ENCODE data around the gene SLC30A5.
"Not testable (repeated sequence)": the region's sequence is repeated elsewhere in the genome, so short reads cannot be mapped to it uniquely, and the experiment has no call there.

Gene SLC30A5

DNA sequence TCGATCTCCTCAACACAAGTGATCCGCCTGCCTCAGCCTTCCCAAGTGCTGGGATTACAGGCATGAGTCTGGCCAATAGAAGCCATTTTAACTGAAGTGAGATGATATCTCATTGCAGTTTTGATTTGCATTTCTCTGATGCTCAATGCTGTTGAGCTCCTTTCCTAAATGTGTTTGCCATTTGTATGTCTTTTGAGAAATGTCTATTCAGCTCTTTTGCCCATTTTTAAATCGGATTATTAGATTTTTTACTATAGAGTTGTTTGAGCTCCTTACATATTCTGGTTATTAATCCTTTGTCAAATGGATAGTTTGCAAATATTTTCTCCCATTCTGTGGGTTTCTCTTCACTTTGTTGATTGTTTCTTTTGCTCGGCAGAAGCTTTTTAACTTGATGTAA, 46.4 kb downstream of the SLC30A5 start:
- not testable (repeated sequence) for H2BK5ac ChIP-seq (ENCODE audit: low read length); H3K23ac ChIP-seq (ENCODE audit: low read length); H3K9ac ChIP-seq (ENCODE audit: low read length); H3K4me2 ChIP-seq (ENCODE audit: low read length); H3K4ac ChIP-seq (ENCODE audit: low read depth, low read length); H2BK120ac ChIP-seq (ENCODE audit: low read depth, low read length); H3K36me3 ChIP-seq (ENCODE audit: control insufficient read depth, insufficient read depth, low read length); H2BK15ac ChIP-seq (replicated peaks; ENCODE audit: low read depth); H3K56ac ChIP-seq (ENCODE audit: low read length); H3K79me1 ChIP-seq (ENCODE audit: low read length); DNase-seq; H3K18ac ChIP-seq (ENCODE audit: low read length); H3K27ac ChIP-seq (ENCODE audit: low read depth, low read length); H2AK5ac ChIP-seq (ENCODE audit: low read length); H4K8ac ChIP-seq (ENCODE audit: low read depth, low read length); H3K4me1 ChIP-seq (ENCODE audit: control insufficient read depth, low read depth, low read length); H3K4me3 ChIP-seq (ENCODE audit: low read length); H3K79me2 ChIP-seq (ENCODE audit: control insufficient read depth, insufficient read depth, low read length); H4K5ac ChIP-seq (ENCODE audit: low read length); H3K27me3 ChIP-seq (ENCODE audit: insufficient read depth, low read length, poor library complexity)
- WGBS (ENCODE audit: extremely low coverage, insufficient coverage, low lambda C conversion rate), result no CpG with 5 or more reads among the region's 4 CpGs

DNA sequence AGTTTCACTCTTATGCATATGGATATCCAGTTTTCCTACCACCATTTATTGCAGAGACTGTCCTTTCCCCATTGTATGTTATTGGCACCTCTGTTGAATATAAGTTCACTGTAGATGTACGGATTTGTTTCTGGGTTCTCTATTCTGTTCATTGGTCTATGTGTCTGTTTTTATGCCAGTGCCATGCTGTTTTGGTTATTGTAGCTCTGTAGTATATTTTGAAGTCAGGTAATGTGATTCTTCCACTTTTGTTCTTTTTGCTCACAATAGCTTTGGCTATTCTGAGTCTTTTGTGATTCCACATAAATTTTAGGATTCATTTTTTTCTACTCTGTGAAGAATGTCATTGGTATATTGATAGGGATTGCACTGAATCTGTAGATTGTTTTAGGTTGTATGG, 47.0 kb downstream of the SLC30A5 start:
- DNase-seq, result no peak
- no peak overlapping the region for H2AK5ac ChIP-seq (ENCODE audit: low read length)
- no peak overlapping the region for H4K5ac ChIP-seq (ENCODE audit: low read length)
- H3K27ac ChIP-seq (ENCODE audit: low read depth, low read length), result no peak overlapping the region
- H3K27me3 ChIP-seq (ENCODE audit: insufficient read depth, low read length, poor library complexity), result no peaks in the 10 kb centered on the region
- no peak overlapping the region for H3K23ac ChIP-seq (ENCODE audit: low read length)
- no peak overlapping the region for H2BK15ac ChIP-seq (replicated peaks; ENCODE audit: low read depth)
- no peak overlapping the region for H3K4me2 ChIP-seq (ENCODE audit: low read length)
- no peaks in the 10 kb centered on the region for H3K79me2 ChIP-seq (ENCODE audit: control insufficient read depth, insufficient read depth, low read length)
- H3K79me1 ChIP-seq (ENCODE audit: low read length), result no peaks in the 10 kb centered on the region
- WGBS (ENCODE audit: extremely low coverage, insufficient coverage, low lambda C conversion rate), result no CpG with 5 or more reads among the region's 1 CpG
- H3K4me3 ChIP-seq (ENCODE audit: low read length), result no peak overlapping the region
- H3K18ac ChIP-seq (ENCODE audit: low read length), result no peak overlapping the region
- no peaks in the 10 kb centered on the region for H3K36me3 ChIP-seq (ENCODE audit: control insufficient read depth, insufficient read depth, low read length)
- no peak overlapping the region for H3K56ac ChIP-seq (ENCODE audit: low read length)
- no peak overlapping the region for H3K4ac ChIP-seq (ENCODE audit: low read depth, low read length)
- no peak overlapping the region for H2BK120ac ChIP-seq (ENCODE audit: low read depth, low read length)
- no peaks in the 10 kb centered on the region for H3K4me1 ChIP-seq (ENCODE audit: control insufficient read depth, low read depth, low read length)
- H2BK5ac ChIP-seq (ENCODE audit: low read length), result no peak overlapping the region
- H3K9ac ChIP-seq (ENCODE audit: low read length), result no peak overlapping the region
- H4K8ac ChIP-seq (ENCODE audit: low read depth, low read length), result no peak overlapping the region

DNA sequence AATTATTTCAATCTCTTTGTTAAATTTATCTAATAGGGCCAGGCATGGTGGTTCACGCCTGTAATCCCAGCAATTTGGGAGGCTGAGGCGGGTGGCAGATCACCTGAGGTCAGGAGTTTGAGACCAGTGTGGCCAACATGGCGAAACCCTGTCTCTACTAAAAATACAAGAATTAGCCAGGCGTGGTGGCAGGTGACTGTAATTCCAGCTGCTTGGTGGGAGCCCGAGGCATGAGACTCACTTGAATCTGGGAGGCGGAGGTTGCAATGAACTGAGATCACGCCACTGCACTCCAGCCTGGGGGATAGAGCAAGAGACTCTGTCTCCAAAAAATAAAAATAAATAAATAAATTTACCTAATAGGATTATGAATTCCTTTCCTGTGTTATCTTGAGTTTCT, 54.8 kb downstream of the SLC30A5 start:
- not testable (repeated sequence) for H2BK120ac ChIP-seq (ENCODE audit: low read depth, low read length); H3K4me2 ChIP-seq (ENCODE audit: low read length); H3K9ac ChIP-seq (ENCODE audit: low read length); H4K8ac ChIP-seq (ENCODE audit: low read depth, low read length); H3K4me1 ChIP-seq (ENCODE audit: control insufficient read depth, low read depth, low read length); H3K79me2 ChIP-seq (ENCODE audit: control insufficient read depth, insufficient read depth, low read length); H2BK5ac ChIP-seq (ENCODE audit: low read length); H3K36me3 ChIP-seq (ENCODE audit: control insufficient read depth, insufficient read depth, low read length); H3K23ac ChIP-seq (ENCODE audit: low read length); H2AK5ac ChIP-seq (ENCODE audit: low read length); H4K5ac ChIP-seq (ENCODE audit: low read length); H3K4ac ChIP-seq (ENCODE audit: low read depth, low read length); H3K4me3 ChIP-seq (ENCODE audit: low read length); H3K27ac ChIP-seq (ENCODE audit: low read depth, low read length); H3K79me1 ChIP-seq (ENCODE audit: low read length); H3K27me3 ChIP-seq (ENCODE audit: insufficient read depth, low read length, poor library complexity); DNase-seq; H3K18ac ChIP-seq (ENCODE audit: low read length); H2BK15ac ChIP-seq (replicated peaks; ENCODE audit: low read depth); H3K56ac ChIP-seq (ENCODE audit: low read length)
- WGBS (ENCODE audit: extremely low coverage, insufficient coverage, low lambda C conversion rate), result no CpG with 5 or more reads among the region's 7 CpGs

DNA sequence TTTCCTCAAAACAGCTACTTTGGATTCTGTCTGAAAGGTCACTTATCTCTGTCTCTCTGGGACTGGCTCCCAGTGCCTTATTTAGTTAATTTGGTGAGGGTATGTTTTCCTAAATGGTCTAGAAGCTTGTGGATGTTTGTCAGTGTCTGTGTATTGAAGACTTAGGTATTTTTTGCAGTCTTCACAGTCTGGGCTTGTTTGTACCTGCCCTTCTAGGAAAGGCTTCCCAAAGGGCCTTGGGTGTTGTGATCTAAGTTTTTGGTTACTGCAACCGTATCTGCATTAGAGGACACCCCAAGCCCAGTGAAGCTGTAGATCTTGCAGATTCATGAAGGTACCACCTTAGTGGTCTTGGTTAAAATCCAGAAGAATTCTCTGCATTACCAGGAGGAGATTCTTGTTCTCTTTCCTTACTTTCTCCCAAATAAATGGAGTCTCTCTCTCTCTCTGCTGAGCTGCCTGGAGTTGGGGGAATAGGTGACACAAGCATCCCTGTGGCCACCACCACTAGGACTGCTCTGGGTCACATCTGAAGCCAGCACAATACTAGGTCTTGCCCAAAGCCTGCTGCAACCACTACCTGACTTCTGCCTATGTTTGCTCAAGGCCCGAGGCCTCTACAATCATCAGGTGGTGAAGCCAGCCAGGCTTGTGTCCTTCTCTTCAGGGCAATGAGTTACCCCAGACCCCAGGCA, 55.3 kb downstream of the SLC30A5 start:
- H3K23ac ChIP-seq (ENCODE audit: low read length), result no peak overlapping the region
- no peaks in the 10 kb centered on the region for H3K4me1 ChIP-seq (ENCODE audit: control insufficient read depth, low read depth, low read length)
- no peak overlapping the region for H3K18ac ChIP-seq (ENCODE audit: low read length)
- no peak overlapping the region for H3K4ac ChIP-seq (ENCODE audit: low read depth, low read length)
- H4K8ac ChIP-seq (ENCODE audit: low read depth, low read length), result no peak overlapping the region
- H3K9ac ChIP-seq (ENCODE audit: low read length), result no peak overlapping the region
- H3K4me2 ChIP-seq (ENCODE audit: low read length), result no peak overlapping the region
- no peak overlapping the region for H3K4me3 ChIP-seq (ENCODE audit: low read length)
- H3K27me3 ChIP-seq (ENCODE audit: insufficient read depth, low read length, poor library complexity), result no peaks in the 10 kb centered on the region
- no peak overlapping the region for H2BK15ac ChIP-seq (replicated peaks; ENCODE audit: low read depth)
- H2BK5ac ChIP-seq (ENCODE audit: low read length), result no peak overlapping the region
- no peak overlapping the region for H2AK5ac ChIP-seq (ENCODE audit: low read length)
- H4K5ac ChIP-seq (ENCODE audit: low read length), result no peak overlapping the region
- H3K79me2 ChIP-seq (ENCODE audit: control insufficient read depth, insufficient read depth, low read length), result no peaks in the 10 kb centered on the region
- no peak overlapping the region for H3K27ac ChIP-seq (ENCODE audit: low read depth, low read length)
- no peaks in the 10 kb centered on the region for H3K79me1 ChIP-seq (ENCODE audit: low read length)
- DNase-seq, result peak; percentile 46
- no peaks in the 10 kb centered on the region for H3K36me3 ChIP-seq (ENCODE audit: control insufficient read depth, insufficient read depth, low read length)
- WGBS (ENCODE audit: extremely low coverage, insufficient coverage, low lambda C conversion rate), result no CpG with 5 or more reads among the region's 2 CpGs
- no peak overlapping the region for H2BK120ac ChIP-seq (ENCODE audit: low read depth, low read length)
- H3K56ac ChIP-seq (ENCODE audit: low read length), result no peak overlapping the region

DNA sequence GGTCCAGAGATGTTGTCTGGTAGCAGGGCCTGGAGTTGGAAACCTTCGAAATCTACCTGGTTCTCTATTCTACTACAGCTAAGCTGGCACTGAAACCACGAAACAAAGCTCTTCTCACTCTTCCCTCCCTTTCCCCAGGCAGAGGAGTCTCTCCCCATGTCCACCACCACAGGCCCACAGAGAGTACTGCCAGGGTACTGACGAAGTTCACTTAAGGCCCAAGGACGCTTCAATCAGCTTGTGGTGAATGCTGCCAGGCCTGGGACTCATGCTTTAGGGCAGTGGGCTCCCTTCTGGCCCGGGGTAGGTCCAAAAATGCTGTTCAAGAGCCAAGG, 55.8 kb downstream of the SLC30A5 start:
- no peak overlapping the region for H3K4ac ChIP-seq (ENCODE audit: low read depth, low read length)
- H3K79me1 ChIP-seq (ENCODE audit: low read length), result no peaks in the 10 kb centered on the region
- H3K36me3 ChIP-seq (ENCODE audit: control insufficient read depth, insufficient read depth, low read length), result no peaks in the 10 kb centered on the region
- no peak overlapping the region for H3K27ac ChIP-seq (ENCODE audit: low read depth, low read length)
- H2BK120ac ChIP-seq (ENCODE audit: low read depth, low read length), result no peak overlapping the region
- no peak overlapping the region for H4K8ac ChIP-seq (ENCODE audit: low read depth, low read length)
- no peak overlapping the region for H3K23ac ChIP-seq (ENCODE audit: low read length)
- H3K56ac ChIP-seq (ENCODE audit: low read length), result peak overlapping the region; percentile 49
- no peak overlapping the region for H2BK5ac ChIP-seq (ENCODE audit: low read length)
- no peak overlapping the region for H3K18ac ChIP-seq (ENCODE audit: low read length)
- H3K4me3 ChIP-seq (ENCODE audit: low read length), result no peak overlapping the region
- DNase-seq, result no peak
- H3K4me1 ChIP-seq (ENCODE audit: control insufficient read depth, low read depth, low read length), result no peaks in the 10 kb centered on the region
- no peak overlapping the region for H2AK5ac ChIP-seq (ENCODE audit: low read length)
- H3K9ac ChIP-seq (ENCODE audit: low read length), result no peak overlapping the region
- no peak overlapping the region for H4K5ac ChIP-seq (ENCODE audit: low read length)
- no peaks in the 10 kb centered on the region for H3K27me3 ChIP-seq (ENCODE audit: insufficient read depth, low read length, poor library complexity)
- no peak overlapping the region for H2BK15ac ChIP-seq (replicated peaks; ENCODE audit: low read depth)
- WGBS (ENCODE audit: extremely low coverage, insufficient coverage, low lambda C conversion rate), result no CpG with 5 or more reads among the region's 5 CpGs
- H3K79me2 ChIP-seq (ENCODE audit: control insufficient read depth, insufficient read depth, low read length), result no peaks in the 10 kb centered on the region
- no peak overlapping the region for H3K4me2 ChIP-seq (ENCODE audit: low read length)

DNA sequence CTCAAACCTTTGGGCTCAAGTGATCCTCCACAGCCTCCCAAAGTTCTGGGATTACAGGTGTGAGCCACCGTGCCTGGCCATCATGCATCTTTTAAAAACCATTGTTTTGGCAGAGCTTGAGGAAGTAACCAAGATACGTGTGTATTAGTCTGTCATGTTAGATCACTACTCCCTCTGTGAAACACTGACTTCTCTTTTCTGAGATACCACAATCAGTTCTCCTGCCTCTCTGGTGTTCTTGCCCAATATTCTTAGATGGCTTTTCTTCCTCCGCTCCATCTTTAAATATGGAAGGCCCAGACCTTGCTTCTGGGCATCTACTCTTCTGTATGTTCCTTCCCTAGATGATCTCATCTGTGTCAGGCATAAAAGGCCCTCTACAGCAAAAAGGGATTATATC, 58.9 kb downstream of the SLC30A5 start:
- no peak overlapping the region for H3K56ac ChIP-seq (ENCODE audit: low read length)
- WGBS (ENCODE audit: extremely low coverage, insufficient coverage, low lambda C conversion rate), result no CpG with 5 or more reads among the region's 3 CpGs

More for the DNA sequence above, 58.9 kb downstream of the SLC30A5 start:
- Histone ChIP-seq H3K23ac (ENCODE audit: low read length) (no peak overlapping the region), H3K4ac (ENCODE audit: low read depth, low read length) (no peak overlapping the region), H3K9ac (ENCODE audit: low read length) (no peak overlapping the region), H3K4me3 (ENCODE audit: low read length) (no peak overlapping the region), H2BK5ac (ENCODE audit: low read length) (no peak overlapping the region), H3K27me3 (ENCODE audit: insufficient read depth, low read length, poor library complexity) (no peaks in the 10 kb centered on the region), H3K79me1 (ENCODE audit: low read length) (no peaks in the 10 kb centered on the region), H3K18ac (ENCODE audit: low read length) (no peak overlapping the region), H2BK15ac (replicated peaks; ENCODE audit: low read depth) (no peak overlapping the region), H3K79me2 (ENCODE audit: control insufficient read depth, insufficient read depth, low read length) (no peaks in the 10 kb centered on the region), H3K4me2 (ENCODE audit: low read length) (no peak overlapping the region), H3K36me3 (ENCODE audit: control insufficient read depth, insufficient read depth, low read length) (no peaks in the 10 kb centered on the region), H3K4me1 (ENCODE audit: control insufficient read depth, low read depth, low read length) (no peaks in the 10 kb centered on the region), H3K27ac (ENCODE audit: low read depth, low read length) (no peak overlapping the region), H2AK5ac (ENCODE audit: low read length) (no peak overlapping the region), H2BK120ac (ENCODE audit: low read depth, low read length) (no peak overlapping the region), H4K5ac (ENCODE audit: low read length) (no peak overlapping the region), H4K8ac (ENCODE audit: low read depth, low read length) (no peak overlapping the region)
- no peak for DNase-seq

All from mesendoderm (in vitro differentiated cells).